Endodermal cell (in vitro differentiated cells): ENCODE measurements around the gene BUB1. TPM values are rescaled to one million over a fixed set of nuclear protein-coding genes. Genes with fewer than 3 reads are reported as not detected.

Experiments used
- DNase-seq: peaks from one replicate; pipeline ENCODE4 v3.0.0-alpha.2; 2017
- H3K27ac ChIP-seq: 2 replicates; pipeline ENCODE4 v1.5.1; 2013; ENCODE audit warnings: mild to moderate bottlenecking, low read depth, low read length, moderate library complexity
- H3K27me3 ChIP-seq: 2 replicates; pipeline ENCODE4 v1.6.1; 2013; ENCODE audit warnings: mild to moderate bottlenecking, low read length, moderate library complexity; ENCODE audit not compliant: insufficient read depth, control insufficient read depth, poor library complexity, severe bottlenecking
- H3K36me3 ChIP-seq: 2 replicates; pipeline ENCODE4 v1.7.0; 2013; ENCODE audit warnings: mild to moderate bottlenecking, low read length, moderate library complexity; ENCODE audit not compliant: control insufficient read depth, insufficient read depth
- H3K4me1 ChIP-seq: one replicate; pipeline ENCODE4 v1.7.0; 2013; ENCODE audit warnings: low read length; ENCODE audit not compliant: control insufficient read depth, insufficient read depth
- H3K4me3 ChIP-seq: 2 replicates; pipeline ENCODE4 v1.5.1; 2013; ENCODE audit warnings: mild to moderate bottlenecking, low read length, moderate library complexity
- H3K9ac ChIP-seq: 2 replicates; pipeline ENCODE4 v1.6.1; 2013; ENCODE audit warnings: mild to moderate bottlenecking, low read length, moderate library complexity; ENCODE audit not compliant: poor library complexity, severe bottlenecking; ENCODE audit errors: extremely low read depth
- H3K9me3 ChIP-seq: 2 replicates; pipeline ENCODE4 v1.6.1; 2013; ENCODE audit warnings: mild to moderate bottlenecking, low read length, moderate library complexity; ENCODE audit not compliant: control insufficient read depth
- H3K27ac Mint-ChIP-seq: 2 replicates; pipeline ENCODE4 v1.8.0; 2020; ENCODE audit warnings: mixed read lengths
- H3K27me3 Mint-ChIP-seq: 2 replicates; pipeline ENCODE4 v1.8.0; 2021; ENCODE audit warnings: mild to moderate bottlenecking, mixed read lengths; ENCODE audit not compliant: insufficient read depth
- H3K36me3 Mint-ChIP-seq: 2 replicates; pipeline ENCODE4 v1.8.0; 2020; ENCODE audit warnings: low read depth, mixed read lengths
- H3K4me1 Mint-ChIP-seq: 2 replicates; pipeline ENCODE4 v1.8.0; 2020; ENCODE audit warnings: mixed read lengths
- H3K4me3 Mint-ChIP-seq: 2 replicates; pipeline ENCODE4 v1.8.0; 2020; ENCODE audit warnings: mild to moderate bottlenecking, moderate library complexity, mixed read lengths
- H3K9me3 Mint-ChIP-seq: 2 replicates; pipeline ENCODE4 v1.8.0; 2020; ENCODE audit warnings: mild to moderate bottlenecking, mixed read lengths
- WGBS, 2 experiments: methylation state at CpG; one replicate each; pipeline versions ENCODE4 v1.1.5 to v1.1.7; 2013; ENCODE audit warnings: missing lambda C conversion rate in 2 of 2, mixed read lengths in 1 of 2; ENCODE audit not compliant: insufficient coverage in 1 of 2, insufficient read length in 1 of 2; 5-methylcytosine and 5-hydroxymethylcytosine counted together
- total RNA-seq, 2 donors: library from RNA; stranded (reverse); fragmentation: NEBNext Ultra II Directional in 1 of 2; extraction: Animal tissue kit (Norgen Biotek cat#: 25700) in 1 of 2; gene quantifications; 2 replicates in 1 of 2; 3 replicates in 1 of 2; pipeline ENCODE4 v1.2.1, GENCODE V29; 2021
- TF ChIP-seq, protein P1 (sequence below): fragments of 200-600 bp; sonication (generic); conservative IDR thresholded peaks from 2 replicates; pipeline ENCODE4 v1.5.0; 2021; ENCODE audit warnings: antibody characterized with exemption, mild to moderate bottlenecking

Gene BUB1
- total RNA-seq, 2 donors from 2014 or later, result 68.3 to 118 TPM

DNA sequence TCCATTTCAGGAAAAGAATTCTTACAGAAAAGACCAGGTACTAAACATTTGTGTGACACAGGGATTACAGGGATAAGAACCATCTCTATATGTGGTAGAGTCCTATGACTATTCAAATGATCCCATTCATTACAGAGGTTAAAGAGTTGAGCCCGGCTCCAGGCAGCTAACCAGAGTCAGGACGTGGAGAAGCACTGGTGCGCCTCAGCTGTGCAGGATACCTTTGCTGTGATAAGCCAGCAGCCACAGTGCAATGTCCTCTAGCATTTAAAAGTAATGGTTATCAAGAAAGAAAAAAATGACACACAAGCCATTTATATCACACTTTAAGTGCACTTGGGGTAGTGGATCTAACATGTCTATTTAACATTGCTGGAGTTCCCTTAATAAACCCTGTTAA, 17.3 kb downstream of the BUB1 start:
- 92 to 94% methylated on average over 3 of the region's 3 CpGs for WGBS, 2 experiments

DNA sequence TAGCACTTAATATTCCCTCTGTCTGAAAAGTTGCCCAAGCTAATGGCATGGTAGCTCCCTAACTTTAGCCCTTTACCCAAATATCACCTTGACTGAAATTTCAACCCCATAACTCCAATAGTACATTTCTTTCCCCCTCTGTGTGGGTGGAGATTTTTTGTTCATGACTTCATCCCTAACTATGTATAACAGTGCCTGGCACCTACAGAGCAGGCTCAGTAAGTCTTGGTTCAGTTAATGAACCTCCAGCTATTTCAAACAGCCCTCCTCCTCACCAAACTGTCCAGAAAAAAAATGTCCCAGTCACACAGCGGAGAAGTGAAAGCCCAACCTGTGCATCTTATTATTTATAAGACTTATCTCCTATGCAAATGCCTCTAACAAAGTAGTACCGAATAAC, 18.6 kb downstream of the BUB1 start:
- H3K9me3 Mint-ChIP-seq, result no peaks in the 10 kb centered on the region
- Histone ChIP-seq H3K27ac (no peak overlapping the region), H3K27me3 (no peaks in the 10 kb centered on the region), H3K9me3 (no peaks in the 10 kb centered on the region), H3K4me3 (no peak overlapping the region), H3K4me1 (no peaks in the 10 kb centered on the region), H3K36me3 (peaks cover 93% of the 10 kb centered on the region), H3K9ac (no peak overlapping the region)
- TF ChIP-seq, protein P1, sequence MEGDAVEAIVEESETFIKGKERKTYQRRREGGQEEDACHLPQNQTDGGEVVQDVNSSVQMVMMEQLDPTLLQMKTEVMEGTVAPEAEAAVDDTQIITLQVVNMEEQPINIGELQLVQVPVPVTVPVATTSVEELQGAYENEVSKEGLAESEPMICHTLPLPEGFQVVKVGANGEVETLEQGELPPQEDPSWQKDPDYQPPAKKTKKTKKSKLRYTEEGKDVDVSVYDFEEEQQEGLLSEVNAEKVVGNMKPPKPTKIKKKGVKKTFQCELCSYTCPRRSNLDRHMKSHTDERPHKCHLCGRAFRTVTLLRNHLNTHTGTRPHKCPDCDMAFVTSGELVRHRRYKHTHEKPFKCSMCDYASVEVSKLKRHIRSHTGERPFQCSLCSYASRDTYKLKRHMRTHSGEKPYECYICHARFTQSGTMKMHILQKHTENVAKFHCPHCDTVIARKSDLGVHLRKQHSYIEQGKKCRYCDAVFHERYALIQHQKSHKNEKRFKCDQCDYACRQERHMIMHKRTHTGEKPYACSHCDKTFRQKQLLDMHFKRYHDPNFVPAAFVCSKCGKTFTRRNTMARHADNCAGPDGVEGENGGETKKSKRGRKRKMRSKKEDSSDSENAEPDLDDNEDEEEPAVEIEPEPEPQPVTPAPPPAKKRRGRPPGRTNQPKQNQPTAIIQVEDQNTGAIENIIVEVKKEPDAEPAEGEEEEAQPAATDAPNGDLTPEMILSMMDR, result no peak
- H3K4me1 Mint-ChIP-seq, result peaks cover 31% of the 10 kb centered on the region
- peak overlapping the region; percentile 44 for H3K27ac Mint-ChIP-seq
- H3K27me3 Mint-ChIP-seq, result no peaks in the 10 kb centered on the region
- no peak for DNase-seq
- no peak overlapping the region for H3K4me3 Mint-ChIP-seq
- H3K36me3 Mint-ChIP-seq, result peaks cover 59% of the 10 kb centered on the region
- 90 to 97% methylated on average over 1 to 2 of the region's 2 CpGs for WGBS, 2 experiments

More for the DNA sequence above, 17.3 kb downstream of the BUB1 start:
- Histone ChIP-seq H3K9me3 (no peaks in the 10 kb centered on the region), H3K9ac (no peak overlapping the region), H3K4me3 (no peak overlapping the region), H3K4me1 (no peaks in the 10 kb centered on the region), H3K27ac (no peak overlapping the region), H3K36me3 (peaks cover 93% of the 10 kb centered on the region), H3K27me3 (no peaks in the 10 kb centered on the region)
- DNase-seq, result no peak
- Mint-ChIP-seq H3K27me3 (no peaks in the 10 kb centered on the region), H3K27ac (no peak overlapping the region), H3K36me3 (peaks cover 63% of the 10 kb centered on the region), H3K4me3 (no peak overlapping the region), H3K4me1 (peaks cover 37% of the 10 kb centered on the region), H3K9me3 (no peaks in the 10 kb centered on the region)
- TF ChIP-seq, protein P1, result no peak

DNA sequence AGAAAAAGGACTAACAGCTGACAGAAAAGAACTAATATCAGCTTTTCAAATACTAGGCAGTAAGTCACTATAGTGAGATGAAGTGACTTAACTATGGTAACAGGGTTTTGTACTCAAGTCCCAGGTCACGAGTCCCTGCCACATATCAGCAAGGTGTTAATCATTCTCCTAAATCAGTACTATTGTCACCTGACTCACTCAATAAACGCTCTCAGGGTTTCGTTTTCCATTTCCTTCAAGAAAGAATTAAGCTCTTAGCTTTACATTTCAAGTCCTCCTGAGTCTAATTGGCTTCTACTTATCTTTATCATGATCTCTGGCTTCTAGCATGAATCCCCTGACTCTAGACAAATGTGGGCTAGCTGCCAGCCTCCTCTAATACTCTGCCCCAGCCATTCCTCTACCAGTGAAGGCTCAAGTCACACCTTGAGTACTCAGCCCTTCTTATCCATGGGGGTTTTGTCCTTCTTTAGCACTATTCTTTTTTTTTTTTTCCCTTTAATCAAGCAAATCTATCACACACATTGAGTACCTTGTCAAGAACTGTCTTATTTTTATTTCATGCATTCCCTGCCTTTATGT, 20.0 kb downstream of the BUB1 start:
- H3K27me3 Mint-ChIP-seq, result no peaks in the 10 kb centered on the region
- H3K9me3 Mint-ChIP-seq, result no peaks in the 10 kb centered on the region
- no peak overlapping the region for H3K27ac ChIP-seq
- H3K9me3 ChIP-seq, result no peaks in the 10 kb centered on the region
- H3K36me3 Mint-ChIP-seq, result peaks cover 69% of the 10 kb centered on the region
- H3K27ac Mint-ChIP-seq, result peak overlapping the region; percentile 85
- no peaks in the 10 kb centered on the region for H3K4me1 ChIP-seq
- H3K4me3 Mint-ChIP-seq, result no peak overlapping the region
- peaks cover 28% of the 10 kb centered on the region for H3K4me1 Mint-ChIP-seq
- WGBS, 2 experiments, result 55 to 67% methylated on average over 3 of the region's 3 CpGs
- no peak overlapping the region for H3K4me3 ChIP-seq
- TF ChIP-seq, protein P1, result no peak
- H3K27me3 ChIP-seq, result no peaks in the 10 kb centered on the region
- no peak overlapping the region for H3K9ac ChIP-seq
- H3K36me3 ChIP-seq, result peaks cover 97% of the 10 kb centered on the region
- no peak for DNase-seq
